ENCODE data around the gene PRSS38.

Gene PRSS38

GRCh38 chr1:227793948-227794816, 21.3 kb upstream of the PRSS38 start (continued):
- TF ChIP-seq ZNF398 (tag by site-specific recombination; IDR thresholded peaks at IDR 0.05): peak; percentile 46; the same call in 1 of the 2 replicates
- peak; percentile 99 for TF ChIP-seq WT1 (tag by site-specific recombination; IDR thresholded peaks at IDR 0.05)
- TF ChIP-seq BCL6B (tag by site-specific recombination; IDR thresholded peaks at IDR 0.05): no peak
- peak; percentile 92 for TF ChIP-seq ZNF600 (tag by site-specific recombination; IDR thresholded peaks at IDR 0.05)
- TF ChIP-seq ZNF341 (tag by site-specific recombination; IDR thresholded peaks at IDR 0.05; ENCODE audit: low read depth): peak; percentile 28; the same call in 1 of the 2 replicates
- TF ChIP-seq ZNF404 (tag by site-specific recombination; IDR thresholded peaks at IDR 0.05): no peak
- TF ChIP-seq ZNF366 (tag by site-specific recombination; conservative IDR thresholded peaks at IDR 0.05): 0 out of 2 replicates have a peak, but pooled peaks have one; percentile 27
- no peak for TF ChIP-seq HOXC10 (CRISPR knock-in tag; IDR thresholded peaks at IDR 0.05)
- peak; percentile 94 for TF ChIP-seq ZFHX2 (tag by site-specific recombination; conservative IDR thresholded peaks at IDR 0.05)
- TF ChIP-seq ZNF423 (tag by site-specific recombination; IDR thresholded peaks at IDR 0.05): peak; percentile 55; the same call in 1 of the 2 replicates
- no peak; the same call in 1 of the 2 replicates for TF ChIP-seq SP2 (tag by site-specific recombination; IDR thresholded peaks at IDR 0.05)
- peak; percentile 93 for TF ChIP-seq ZFP69B (tag by site-specific recombination; IDR thresholded peaks at IDR 0.05)
- no peak for TF ChIP-seq GFI1B (tag by site-specific recombination; IDR thresholded peaks at IDR 0.05)
- no peak for TF ChIP-seq PRDM6 (tag by site-specific recombination; IDR thresholded peaks at IDR 0.05)
- peak; percentile 83 for TF ChIP-seq FEZF1 (tag by site-specific recombination; IDR thresholded peaks at IDR 0.05)
- TF ChIP-seq ZNF747 (tag by site-specific recombination; IDR thresholded peaks at IDR 0.05): no peak
- 0 out of 2 replicates have a peak, but pooled peaks have one; percentile 33 for TF ChIP-seq ZNF157 (tag by site-specific recombination; IDR thresholded peaks at IDR 0.05)

GRCh38 chr1:227794817-227795192, 20.7 kb upstream of the PRSS38 start:
- Histone ChIP-seq H3K4me1 (ENCODE audit: control insufficient read depth, insufficient read depth, low read length) (no peaks in the 10 kb centered on the region), H3K9me3 (ENCODE audit: control insufficient read depth, insufficient read depth, low read depth, low read length) (no peaks in the 10 kb centered on the region), H3K36me3 (ENCODE audit: control insufficient read depth in 2 of 2, insufficient read depth in 1 of 2, low read length in 2 of 2) (no peaks in the 10 kb centered on the region), H3K4me3 (ENCODE audit: low read depth, low read length) (no peak overlapping the region), H3K27ac (ENCODE audit: extremely low read depth, low read depth, low read length) (no peak overlapping the region)
- peak; percentile 76 for TF ChIP-seq KLF1 (tag by site-specific recombination; IDR thresholded peaks at IDR 0.05)
- TF ChIP-seq BCL11A (tag by site-specific recombination; IDR thresholded peaks at IDR 0.05; ENCODE audit: low read depth): no peak
- TF ChIP-seq KLF17 (tag by site-specific recombination; IDR thresholded peaks at IDR 0.05): 0 out of 2 replicates have a peak, but pooled peaks have one; percentile 24
- ChIA-PET CTCF (interaction anchor here (0.6 to 1.1 kb wide), 3 partner anchors 10 to 32 kb away, joined by 3 read pairs; no protein-coding TSS in a partner anchor), POLR2A (interaction anchor here (0.5 to 0.6 kb wide), 3 partner anchors 10 to 583 kb away, joined by 3 to 6 read pairs (median 5); no protein-coding TSS in a partner anchor)
